Calu3 (cell line): Measurements from ENCODE around the gene ARHGEF16. TPM values are rescaled to one million over a fixed set of nuclear protein-coding genes. Genes with fewer than 3 reads are reported as not detected.

Experiments
- BruUV-seq: library from RNA; stranded (reverse); fragments of 400-500 nt; replicated peaks from 2 replicates; lab custom pipeline; 2021; lab: Mats Ljungman, UMichigan
- CTCF ChIA-PET: fragments of 300-600 bp; sonication (Branson Sonifier 250); formaldehyde crosslinking; loops from one replicate; lab custom pipeline; 2022; ENCODE audit warnings: antibody characterized with exemption; lab: Charles Lee
- DNase-seq: peaks from one replicate; pipeline ENCODE4 v3.0.0; 2022
- H3K27ac Mint-ChIP-seq: one replicate; pipeline ENCODE4 v1.8.0; 2022; ENCODE audit warnings: mixed read lengths; ENCODE audit not compliant: unreplicated experiment
- H3K27me3 Mint-ChIP-seq: one replicate; pipeline ENCODE4 v1.8.0; 2022; ENCODE audit warnings: mixed read lengths; ENCODE audit not compliant: unreplicated experiment
- H3K36me3 Mint-ChIP-seq: one replicate; pipeline ENCODE4 v1.8.0; 2022; ENCODE audit warnings: mild to moderate bottlenecking, moderate library complexity, mixed read lengths; ENCODE audit not compliant: insufficient read depth, unreplicated experiment
- H3K4me1 Mint-ChIP-seq: one replicate; pipeline ENCODE4 v1.8.0; 2022; ENCODE audit warnings: mild to moderate bottlenecking, low read depth, mixed read lengths; ENCODE audit not compliant: unreplicated experiment
- H3K4me3 Mint-ChIP-seq: one replicate; pipeline ENCODE4 v1.8.0; 2022; ENCODE audit warnings: mild to moderate bottlenecking, low read depth, moderate library complexity, mixed read lengths; ENCODE audit not compliant: unreplicated experiment
- H3K9me3 Mint-ChIP-seq: one replicate; pipeline ENCODE4 v1.8.0; 2022; ENCODE audit warnings: low read depth, mixed read lengths; ENCODE audit not compliant: unreplicated experiment
- CTCF ChIP-seq: fragments of 200-600 bp; IDR thresholded peaks from one replicate; pipeline ENCODE4 v1.8.0; 2022; ENCODE audit warnings: antibody characterized with exemption; ENCODE audit not compliant: unreplicated experiment
- intact Hi-C: fragments of 100-400 bp; cut with micrococcal nuclease; formaldehyde crosslinking; loops from one replicate; pipeline ENCODE4 v1.10.0; 2022; ENCODE audit not compliant: unreplicated experiment
- total RNA-seq: library from RNA; stranded (reverse); gene quantifications from 2 replicates; pipeline ENCODE4 v1.2.3, GENCODE V29; 2022

ARHGEF16 gene
- total RNA-seq, 1 experiment from 2014 or later = 24.2 TPM

- Mint-ChIP-seq H3K4me3 (no peak overlapping the region), H3K27ac (no peak overlapping the region), H3K36me3 (peaks cover 5% of the 10 kb centered on the region), H3K4me1 (no peaks in the 10 kb centered on the region), H3K9me3 (no peaks in the 10 kb centered on the region), H3K27me3 (no peaks in the 10 kb centered on the region)
- intact Hi-C loops = no loop called here
- CTCF ChIA-PET = no interaction called here
- no TSS peak for BruUV-seq
- no peak for TF ChIP-seq CTCF
- DNase-seq = no peak
Measured at GRCh38 chr1:3516481-3516869, 62.0 kb downstream of the ARHGEF16 start.

GRCh38 chr1:3516911-3517675 lies 62.6 kb downstream of the ARHGEF16 start:
- Mint-ChIP-seq H3K27ac (no peak overlapping the region), H3K27me3 (no peaks in the 10 kb centered on the region), H3K9me3 (no peaks in the 10 kb centered on the region), H3K4me1 (no peaks in the 10 kb centered on the region), H3K36me3 (peaks cover 5% of the 10 kb centered on the region), H3K4me3 (no peak overlapping the region)
- DNase-seq = no peak
- intact Hi-C loops = no loop called here
- CTCF ChIA-PET = no interaction called here
- TF ChIP-seq CTCF = no peak
- no TSS peak for BruUV-seq

GRCh38 chr1:3518256-3518655 lies 63.8 kb downstream of the ARHGEF16 start:
- intact Hi-C loops = no loop called here
- no peak for DNase-seq

GRCh38 chr1:3518756-3519155 lies 64.3 kb downstream of the ARHGEF16 start:
- no TSS peak for BruUV-seq
- intact Hi-C loops = no loop called here
- Mint-ChIP-seq H3K36me3 (peaks cover 5% of the 10 kb centered on the region), H3K4me1 (no peaks in the 10 kb centered on the region), H3K27ac (no peak overlapping the region), H3K4me3 (no peak overlapping the region), H3K27me3 (no peaks in the 10 kb centered on the region), H3K9me3 (no peaks in the 10 kb centered on the region)
- CTCF ChIA-PET = interaction anchor here (1.1 kb wide), 1 partner anchor 100 kb away, joined by 3 read pairs; no protein-coding TSS in a partner anchor
- TF ChIP-seq CTCF = no peak
- no peak for DNase-seq

More at GRCh38 chr1:3518256-3518655, 63.8 kb downstream of the ARHGEF16 start:
- H3K4me3 Mint-ChIP-seq = no peak overlapping the region
- no peaks in the 10 kb centered on the region for H3K4me1 Mint-ChIP-seq
- no peaks in the 10 kb centered on the region for H3K27me3 Mint-ChIP-seq
- H3K27ac Mint-ChIP-seq = no peak overlapping the region
- no peaks in the 10 kb centered on the region for H3K9me3 Mint-ChIP-seq
- CTCF ChIA-PET = interaction anchor here (1.1 kb wide), 1 partner anchor 101 kb away, joined by 3 read pairs; no protein-coding TSS in a partner anchor
- TF ChIP-seq CTCF = peak; percentile 80
- no TSS peak for BruUV-seq
- H3K36me3 Mint-ChIP-seq = peaks cover 5% of the 10 kb centered on the region
